Nephron progenitor cell (in vitro differentiated cells): ENCODE data around the gene RAB31.

ENCODE experiments used
- DNase-seq: peaks from one replicate; pipeline ENCODE4 v3.0.0; 2021
- H3K27ac Mint-ChIP-seq: 2 replicates; pipeline ENCODE4 v1.8.0; 2021; ENCODE audit warnings: mild to moderate bottlenecking, moderate library complexity, mixed read lengths
- H3K27me3 Mint-ChIP-seq: 2 replicates; pipeline ENCODE4 v1.8.0; 2021; ENCODE audit warnings: mild to moderate bottlenecking, low read depth, mixed read lengths; ENCODE audit not compliant: poor library complexity
- H3K36me3 Mint-ChIP-seq: 2 replicates; pipeline ENCODE4 v1.8.0; 2021; ENCODE audit warnings: low read depth, mixed read lengths
- H3K4me1 Mint-ChIP-seq: 2 replicates; pipeline ENCODE4 v1.8.0; 2021; ENCODE audit warnings: mixed read lengths
- H3K4me3 Mint-ChIP-seq: 2 replicates; pipeline ENCODE4 v1.8.0; 2021; ENCODE audit warnings: mild to moderate bottlenecking, moderate library complexity, mixed read lengths
- H3K9me3 Mint-ChIP-seq: 2 replicates; pipeline ENCODE4 v1.8.0; 2021; ENCODE audit warnings: mild to moderate bottlenecking, moderate library complexity, mixed read lengths
- TF ChIP-seq, protein P1 (sequence below): fragments of 200-600 bp; sonication (generic); IDR thresholded peaks from 2 replicates; pipeline ENCODE4 v1.5.0; 2021; ENCODE audit warnings: antibody characterized with exemption

Gene RAB31

GRCh38 chr18:9696112-9696511 is 12.0 kb upstream of the RAB31 start:
- Mint-ChIP-seq H3K27me3 (peaks cover 9% of the 10 kb centered on the region), H3K4me1 (peaks cover 5% of the 10 kb centered on the region), H3K27ac (no peak overlapping the region), H3K9me3 (no peaks in the 10 kb centered on the region), H3K4me3 (no peak overlapping the region), H3K36me3 (no peaks in the 10 kb centered on the region)
- DNase-seq = no peak
- TF ChIP-seq, protein P1, sequence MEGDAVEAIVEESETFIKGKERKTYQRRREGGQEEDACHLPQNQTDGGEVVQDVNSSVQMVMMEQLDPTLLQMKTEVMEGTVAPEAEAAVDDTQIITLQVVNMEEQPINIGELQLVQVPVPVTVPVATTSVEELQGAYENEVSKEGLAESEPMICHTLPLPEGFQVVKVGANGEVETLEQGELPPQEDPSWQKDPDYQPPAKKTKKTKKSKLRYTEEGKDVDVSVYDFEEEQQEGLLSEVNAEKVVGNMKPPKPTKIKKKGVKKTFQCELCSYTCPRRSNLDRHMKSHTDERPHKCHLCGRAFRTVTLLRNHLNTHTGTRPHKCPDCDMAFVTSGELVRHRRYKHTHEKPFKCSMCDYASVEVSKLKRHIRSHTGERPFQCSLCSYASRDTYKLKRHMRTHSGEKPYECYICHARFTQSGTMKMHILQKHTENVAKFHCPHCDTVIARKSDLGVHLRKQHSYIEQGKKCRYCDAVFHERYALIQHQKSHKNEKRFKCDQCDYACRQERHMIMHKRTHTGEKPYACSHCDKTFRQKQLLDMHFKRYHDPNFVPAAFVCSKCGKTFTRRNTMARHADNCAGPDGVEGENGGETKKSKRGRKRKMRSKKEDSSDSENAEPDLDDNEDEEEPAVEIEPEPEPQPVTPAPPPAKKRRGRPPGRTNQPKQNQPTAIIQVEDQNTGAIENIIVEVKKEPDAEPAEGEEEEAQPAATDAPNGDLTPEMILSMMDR = no peak

DNA sequence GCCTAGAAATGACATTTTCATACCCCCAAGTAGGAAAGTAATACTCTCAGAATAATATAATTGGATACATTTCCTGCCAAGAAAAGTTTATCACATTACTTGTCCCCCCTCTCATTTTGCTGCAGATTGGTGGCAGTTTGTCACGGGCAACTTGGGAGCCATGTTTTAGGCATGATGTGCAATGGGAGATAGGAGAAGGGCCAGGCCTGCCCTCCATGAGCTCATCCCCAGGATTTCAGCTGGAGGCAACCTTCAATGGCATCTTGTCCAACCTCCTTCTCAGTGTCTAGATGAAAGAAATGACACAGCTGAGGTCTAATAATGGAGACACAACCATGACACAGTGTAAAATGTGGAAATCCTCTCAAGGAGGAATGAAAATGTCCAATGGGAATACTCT is 11.4 kb upstream of the RAB31 start:
- Mint-ChIP-seq H3K4me3 (no peak overlapping the region), H3K27me3 (peaks cover 9% of the 10 kb centered on the region), H3K27ac (no peak overlapping the region), H3K9me3 (no peaks in the 10 kb centered on the region), H3K4me1 (peaks cover 5% of the 10 kb centered on the region), H3K36me3 (no peaks in the 10 kb centered on the region)
- TF ChIP-seq, protein P1 = no peak
- no peak for DNase-seq

GRCh38 chr18:9697121-9697520 is 11.0 kb upstream of the RAB31 start:
- Mint-ChIP-seq H3K27me3 (peaks cover 9% of the 10 kb centered on the region), H3K9me3 (no peaks in the 10 kb centered on the region), H3K4me1 (peaks cover 5% of the 10 kb centered on the region), H3K4me3 (no peak overlapping the region), H3K36me3 (no peaks in the 10 kb centered on the region), H3K27ac (no peak overlapping the region)
- TF ChIP-seq, protein P1 = no peak
- DNase-seq = no peak

- H3K4me3 Mint-ChIP-seq = no peak overlapping the region
- H3K9me3 Mint-ChIP-seq = no peaks in the 10 kb centered on the region
- peaks cover 9% of the 10 kb centered on the region for H3K27me3 Mint-ChIP-seq
- TF ChIP-seq, protein P1 = no peak
- no peaks in the 10 kb centered on the region for H3K36me3 Mint-ChIP-seq
- no peak for DNase-seq
- H3K4me1 Mint-ChIP-seq = peaks cover 5% of the 10 kb centered on the region
- no peak overlapping the region for H3K27ac Mint-ChIP-seq
Measured at GRCh38 chr18:9698497-9698896, 9.6 kb upstream of the RAB31 start.

GRCh38 chr18:9700261-9700796 is 7.8 kb upstream of the RAB31 start:
- H3K36me3 Mint-ChIP-seq = no peaks in the 10 kb centered on the region
- H3K9me3 Mint-ChIP-seq = no peaks in the 10 kb centered on the region
- TF ChIP-seq, protein P1 = no peak
- H3K4me1 Mint-ChIP-seq = peaks cover 17% of the 10 kb centered on the region
- no peak overlapping the region for H3K27ac Mint-ChIP-seq
- no peak for DNase-seq
- peaks cover 4% of the 10 kb centered on the region for H3K27me3 Mint-ChIP-seq
- no peak overlapping the region for H3K4me3 Mint-ChIP-seq

DNA sequence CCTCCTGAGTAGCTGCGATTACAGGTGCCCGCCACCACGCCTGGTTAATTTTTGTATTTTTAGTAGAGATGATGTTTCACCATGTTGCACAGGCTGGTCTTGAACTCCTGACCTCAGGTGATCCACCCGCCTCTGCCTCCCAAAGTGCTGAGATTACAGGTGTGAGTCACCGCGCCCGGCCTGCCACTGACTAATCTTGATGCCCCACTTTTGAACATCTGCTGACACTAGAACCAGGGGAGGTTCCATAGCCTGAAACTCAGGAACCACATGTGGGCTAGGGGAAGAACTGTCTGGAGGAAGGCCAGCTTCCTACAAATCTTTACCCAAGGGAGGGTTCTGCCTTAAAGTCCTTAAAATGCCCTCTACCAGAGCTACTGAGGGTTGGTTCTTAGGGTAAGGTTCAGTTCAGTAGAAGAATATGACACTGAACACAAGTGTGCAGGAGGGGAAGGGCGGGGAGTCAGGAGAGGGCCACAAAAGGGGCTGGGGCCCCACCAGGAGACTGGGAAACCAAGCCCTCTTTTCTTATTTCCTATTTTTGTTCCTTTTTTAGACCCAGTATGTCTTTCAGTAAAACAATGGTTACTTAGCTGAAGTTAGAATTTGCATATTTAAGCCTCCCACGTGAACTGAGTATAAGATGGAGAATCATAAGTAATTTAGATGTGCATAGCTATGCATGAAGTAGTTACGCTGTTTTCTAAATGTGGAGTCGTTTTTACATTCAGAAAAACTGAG is 6.3 kb upstream of the RAB31 start:
- no peak for DNase-seq
- Mint-ChIP-seq H3K27ac (no peak overlapping the region), H3K4me1 (peaks cover 29% of the 10 kb centered on the region), H3K36me3 (no peaks in the 10 kb centered on the region), H3K4me3 (no peak overlapping the region), H3K27me3 (peaks cover 10% of the 10 kb centered on the region), H3K9me3 (no peaks in the 10 kb centered on the region)
- TF ChIP-seq, protein P1 = no peak
